Measurements from ENCODE around the gene SORCS2.

The SORCS2 gene

GRCh38 chr4:7423391-7423790 is 231.1 kb downstream of the SORCS2 start:
- no peak overlapping the region for H3K4me3 ChIP-seq (ENCODE audit: insufficient read length, low read depth)
- no peak for DNase-seq (ENCODE audit: low read depth, low spot score)
- TF ChIP-seq YY1 (IDR thresholded peaks at IDR 0.05; ENCODE audit: insufficient read depth, insufficient read length) (no peak), SUZ12 (IDR thresholded peaks at IDR 0.05; ENCODE audit: extremely low read depth, insufficient read depth, insufficient read length) (no peak), ZNF274 (IDR thresholded peaks at IDR 0.05; ENCODE audit: low read depth, low read length) (no peak)
- no peaks in the 10 kb centered on the region for H3K27me3 ChIP-seq (ENCODE audit: insufficient read depth, insufficient read length)
- no peaks in the 10 kb centered on the region for H3K36me3 ChIP-seq (ENCODE audit: insufficient read depth, insufficient read length, low read length)
- peaks cover 8% of the 10 kb centered on the region for H3K9me3 ChIP-seq (ENCODE audit: insufficient read depth, low read length)
- H3K9ac ChIP-seq (ENCODE audit: insufficient read length, low read depth): no peak overlapping the region
- H3K4me1 ChIP-seq (ENCODE audit: insufficient read depth, insufficient read length): peaks cover 33% of the 10 kb centered on the region

GRCh38 chr4:7423801-7424552 is 231.6 kb downstream of the SORCS2 start:
- Histone ChIP-seq H3K27me3 (ENCODE audit: insufficient read depth, insufficient read length) (no peaks in the 10 kb centered on the region), H3K9me3 (ENCODE audit: insufficient read depth, low read length) (peaks cover 2% of the 10 kb centered on the region; the same call in 1 of the 2 replicates), H3K36me3 (ENCODE audit: insufficient read depth, insufficient read length, low read length) (no peaks in the 10 kb centered on the region), H3K4me1 (ENCODE audit: insufficient read depth, insufficient read length) (peaks cover 36% of the 10 kb centered on the region), H3K9ac (ENCODE audit: insufficient read length, low read depth) (no peak overlapping the region), H3K4me3 (ENCODE audit: insufficient read length, low read depth) (no peak overlapping the region)
- DNase-seq (ENCODE audit: low read depth, low spot score): no peak
- no peak for TF ChIP-seq SUZ12 (IDR thresholded peaks at IDR 0.05; ENCODE audit: extremely low read depth, insufficient read depth, insufficient read length)
- no peak for TF ChIP-seq YY1 (IDR thresholded peaks at IDR 0.05; ENCODE audit: insufficient read depth, insufficient read length)
- no peak for TF ChIP-seq ZNF274 (IDR thresholded peaks at IDR 0.05; ENCODE audit: low read depth, low read length)

GRCh38 chr4:7424553-7425111 is 232.3 kb downstream of the SORCS2 start:
- no peaks in the 10 kb centered on the region for H3K36me3 ChIP-seq (ENCODE audit: insufficient read depth, insufficient read length, low read length)
- no peaks in the 10 kb centered on the region for H3K27me3 ChIP-seq (ENCODE audit: insufficient read depth, insufficient read length)
- H3K4me3 ChIP-seq (ENCODE audit: insufficient read length, low read depth): no peak overlapping the region
- no peaks in the 10 kb centered on the region for H3K9me3 ChIP-seq (ENCODE audit: insufficient read depth, low read length)
- TF ChIP-seq ZNF274 (IDR thresholded peaks at IDR 0.05; ENCODE audit: low read depth, low read length): no peak
- no peak for TF ChIP-seq SUZ12 (IDR thresholded peaks at IDR 0.05; ENCODE audit: extremely low read depth, insufficient read depth, insufficient read length)
- no peak for TF ChIP-seq YY1 (IDR thresholded peaks at IDR 0.05; ENCODE audit: insufficient read depth, insufficient read length)
- H3K9ac ChIP-seq (ENCODE audit: insufficient read length, low read depth): no peak overlapping the region
- DNase-seq (ENCODE audit: low read depth, low spot score): no peak
- peaks cover 41% of the 10 kb centered on the region for H3K4me1 ChIP-seq (ENCODE audit: insufficient read depth, insufficient read length)

- no peak for TF ChIP-seq SUZ12 (IDR thresholded peaks at IDR 0.05; ENCODE audit: extremely low read depth, insufficient read depth, insufficient read length)
- no peak for TF ChIP-seq ZNF274 (IDR thresholded peaks at IDR 0.05; ENCODE audit: low read depth, low read length)
- TF ChIP-seq YY1 (IDR thresholded peaks at IDR 0.05; ENCODE audit: insufficient read depth, insufficient read length): no peak
- Histone ChIP-seq H3K36me3 (ENCODE audit: insufficient read depth, insufficient read length, low read length) (no peaks in the 10 kb centered on the region), H3K9me3 (ENCODE audit: insufficient read depth, low read length) (no peaks in the 10 kb centered on the region), H3K4me1 (ENCODE audit: insufficient read depth, insufficient read length) (peaks cover 46% of the 10 kb centered on the region), H3K27me3 (ENCODE audit: insufficient read depth, insufficient read length) (no peaks in the 10 kb centered on the region), H3K4me3 (ENCODE audit: insufficient read length, low read depth) (no peak overlapping the region), H3K9ac (ENCODE audit: insufficient read length, low read depth) (no peak overlapping the region)
- no peak for DNase-seq (ENCODE audit: low read depth, low spot score)
These were observed 232.8 kb downstream of the SORCS2 start for GRCh38 chr4:7425124-7425523.

- no peak for DNase-seq (ENCODE audit: low read depth, low spot score)
- TF ChIP-seq SUZ12 (IDR thresholded peaks at IDR 0.05; ENCODE audit: extremely low read depth, insufficient read depth, insufficient read length) (no peak), YY1 (IDR thresholded peaks at IDR 0.05; ENCODE audit: insufficient read depth, insufficient read length) (no peak), ZNF274 (IDR thresholded peaks at IDR 0.05; ENCODE audit: low read depth, low read length) (no peak)
- Histone ChIP-seq H3K9me3 (ENCODE audit: insufficient read depth, low read length) (no peaks in the 10 kb centered on the region), H3K4me1 (ENCODE audit: insufficient read depth, insufficient read length) (peaks cover 50% of the 10 kb centered on the region), H3K36me3 (ENCODE audit: insufficient read depth, insufficient read length, low read length) (no peaks in the 10 kb centered on the region), H3K4me3 (ENCODE audit: insufficient read length, low read depth) (no peak overlapping the region), H3K9ac (ENCODE audit: insufficient read length, low read depth) (no peak overlapping the region), H3K27me3 (ENCODE audit: insufficient read depth, insufficient read length) (no peaks in the 10 kb centered on the region)
These were observed 233.5 kb downstream of the SORCS2 start for GRCh38 chr4:7425591-7426468.

GRCh38 chr4:7426525-7427171 is 234.3 kb downstream of the SORCS2 start:
- Histone ChIP-seq H3K4me3 (ENCODE audit: insufficient read length, low read depth) (no peak overlapping the region), H3K4me1 (ENCODE audit: insufficient read depth, insufficient read length) (peaks cover 52% of the 10 kb centered on the region), H3K9ac (ENCODE audit: insufficient read length, low read depth) (peak overlapping the region; percentile 21), H3K36me3 (ENCODE audit: insufficient read depth, insufficient read length, low read length) (no peaks in the 10 kb centered on the region), H3K27me3 (ENCODE audit: insufficient read depth, insufficient read length) (no peaks in the 10 kb centered on the region), H3K9me3 (ENCODE audit: insufficient read depth, low read length) (no peaks in the 10 kb centered on the region)
- TF ChIP-seq ZNF274 (IDR thresholded peaks at IDR 0.05; ENCODE audit: low read depth, low read length): no peak
- TF ChIP-seq YY1 (IDR thresholded peaks at IDR 0.05; ENCODE audit: insufficient read depth, insufficient read length): no peak
- no peak for TF ChIP-seq SUZ12 (IDR thresholded peaks at IDR 0.05; ENCODE audit: extremely low read depth, insufficient read depth, insufficient read length)
- DNase-seq (ENCODE audit: low read depth, low spot score): no peak
